ENCODE results near the gene CLASP1.
"Not testable (repeated sequence)": the region's sequence is repeated elsewhere in the genome, so short reads cannot be mapped to it uniquely, and the experiment has no call there.

Gene CLASP1

GRCh38 chr2:121409966-121410365 is 239.3 kb downstream of the CLASP1 start:
- DNase-seq, result no peak

GRCh38 chr2:121409388-121409787 is 239.9 kb downstream of the CLASP1 start:
- DNase-seq, result no peak

- DNase-seq, result no peak
Measured at GRCh38 chr2:121408641-121409040, 240.6 kb downstream of the CLASP1 start.

- no peak for DNase-seq
Measured at GRCh38 chr2:121405233-121405632, 244.0 kb downstream of the CLASP1 start.

- no peak for DNase-seq
Measured at GRCh38 chr2:121400201-121400600, 249.1 kb downstream of the CLASP1 start.

GRCh38 chr2:121398853-121399252 is 250.4 kb downstream of the CLASP1 start:
- DNase-seq, result no peak

GRCh38 chr2:121390082-121390692 is 259.1 kb downstream of the CLASP1 start:
- DNase-seq, result no peak

- DNase-seq, result no peak
Measured at GRCh38 chr2:121388371-121388770, 260.9 kb downstream of the CLASP1 start.

- no peak for DNase-seq
Measured at GRCh38 chr2:121387591-121388325, 261.5 kb downstream of the CLASP1 start.

- no peak for DNase-seq
Measured at GRCh38 chr2:121386707-121387106, 262.6 kb downstream of the CLASP1 start.

- no peak for DNase-seq
Measured at GRCh38 chr2:121386102-121386501, 263.2 kb downstream of the CLASP1 start.

- no peak for DNase-seq
Measured at GRCh38 chr2:121382744-121383143, 266.5 kb downstream of the CLASP1 start.

- peak in 1 of 2 experiments; percentile 2 for DNase-seq
Measured at GRCh38 chr2:121377646-121378045, 271.6 kb downstream of the CLASP1 start.

GRCh38 chr2:121376535-121377250 is 272.6 kb downstream of the CLASP1 start:
- peak; percentile 16 to 76 for DNase-seq

- no peak for DNase-seq
Measured at GRCh38 chr2:121375621-121376159, 273.6 kb downstream of the CLASP1 start.

- DNase-seq, result not testable (repeated sequence)
Measured at GRCh38 chr2:121374412-121375075, 274.7 kb downstream of the CLASP1 start.

GRCh38 chr2:121372721-121373353 is 276.4 kb downstream of the CLASP1 start:
- no peak for DNase-seq

GRCh38 chr2:121372082-121372481 is 277.2 kb downstream of the CLASP1 start:
- no peak for DNase-seq

GRCh38 chr2:121368836-121369235 is 280.4 kb downstream of the CLASP1 start:
- DNase-seq, result no peak

- no peak for DNase-seq
Measured at GRCh38 chr2:121368155-121368554, 281.1 kb downstream of the CLASP1 start.

GRCh38 chr2:121367246-121367900 is 281.9 kb downstream of the CLASP1 start:
- DNase-seq, result no peak

- no peak for DNase-seq
Measured at GRCh38 chr2:121366040-121366439, 283.2 kb downstream of the CLASP1 start.

Data from NCI-H2081 (cell line).